MM.1S (cell line): ENCODE data around the gene SERHL2.

Source experiments
- CTCF ChIP-seq: fragments of 300-600 bp; sonication (generic); IDR thresholded peaks from 2 replicates; pipeline ENCODE4 v1.5.1; 2016; ENCODE audit warnings: antibody characterized with exemption, low read length, mixed read lengths
- EZH2 ChIP-seq: fragments of 300-600 bp; sonication (generic); optimal IDR thresholded peaks from 2 replicates; pipeline ENCODE3; 2017; ENCODE audit warnings: low read depth, mild to moderate bottlenecking, antibody characterized with exemption, low read length, mixed read lengths

- TF ChIP-seq CTCF (no peak), EZH2 (no peak)
These were observed 48.7 kb downstream of the SERHL2 start for GRCh38 chr22:42602470-42602869.
